GM18508 (cell line): ENCODE measurements around the gene PHC2.
"Not testable (repeated sequence)": the region's sequence is repeated elsewhere in the genome, so short reads cannot be mapped to it uniquely, and the experiment has no call there.

Experiments
- ATAC-seq: cut with Tn5 transposase; IDR thresholded peaks from one replicate; pipeline ENCODE4 v1.9.1; 2021; ENCODE audit warnings: moderate number of reproducible peaks; ENCODE audit not compliant: insufficient read depth, unreplicated experiment

PHC2 gene

GRCh38 chr1:33322870-33323585 is 107.9 kb downstream of the PHC2 start:
- no peak for ATAC-seq

GRCh38 chr1:33322109-33322508 is 108.8 kb downstream of the PHC2 start:
- ATAC-seq: no peak

- ATAC-seq: no peak
Observed at GRCh38 chr1:33321178-33321577, 109.7 kb downstream of the PHC2 start.

- ATAC-seq: no peak
Observed at GRCh38 chr1:33320619-33321165, 110.2 kb downstream of the PHC2 start, which contains the start of gene A3GALT2. Gene A3GALT2, minus strand, starts transcription at chr1:33321098. Its CDS starts 0 bp downstream, at chr1:33321098.

- ATAC-seq: no peak
Observed at GRCh38 chr1:33319949-33320618, 110.8 kb downstream of the PHC2 start.

- ATAC-seq: no peak
Observed at GRCh38 chr1:33319186-33319948, 111.5 kb downstream of the PHC2 start.

- ATAC-seq: no peak
Observed at GRCh38 chr1:33317946-33318345, 112.9 kb downstream of the PHC2 start.

- no peak for ATAC-seq
Observed at GRCh38 chr1:33317354-33317753, 113.5 kb downstream of the PHC2 start.

GRCh38 chr1:33316601-33317000 is 114.3 kb downstream of the PHC2 start:
- ATAC-seq: no peak

- no peak for ATAC-seq
Observed at GRCh38 chr1:33314416-33314815, 116.5 kb downstream of the PHC2 start.

GRCh38 chr1:33312413-33312749 is 118.5 kb downstream of the PHC2 start:
- ATAC-seq: no peak

GRCh38 chr1:33311706-33312412 is 119.0 kb downstream of the PHC2 start:
- no peak for ATAC-seq

GRCh38 chr1:33310702-33311101 is 120.2 kb downstream of the PHC2 start:
- no peak for ATAC-seq

GRCh38 chr1:33309351-33309750 is 121.5 kb downstream of the PHC2 start:
- ATAC-seq: not testable (repeated sequence)

- no peak for ATAC-seq
Observed at GRCh38 chr1:33307494-33307864, 123.4 kb downstream of the PHC2 start.

GRCh38 chr1:33306653-33307493 is 124.0 kb downstream of the PHC2 start:
- ATAC-seq: no peak

GRCh38 chr1:33305816-33306652 is 124.9 kb downstream of the PHC2 start:
- ATAC-seq: no peak

GRCh38 chr1:33305016-33305415 is 125.9 kb downstream of the PHC2 start:
- no peak for ATAC-seq

GRCh38 chr1:33302325-33302724 is 128.6 kb downstream of the PHC2 start:
- no peak for ATAC-seq
